ENCODE measurements around the gene ZSCAN32. TPM values are rescaled to one million over a fixed set of nuclear protein-coding genes. Genes with fewer than 3 reads are reported as not detected.

ZSCAN32 gene
- total RNA-seq, 1 experiment from 2014 or later = 20.0 TPM

- Histone ChIP-seq H3K27me3 (ENCODE audit: insufficient read depth, low read length) (no peaks in the 10 kb centered on the region), H3K79me2 (ENCODE audit: insufficient read depth, low read length) (peaks cover 36% of the 10 kb centered on the region), H3K4me2 (ENCODE audit: low read length) (no peak overlapping the region), H3K9me3 (ENCODE audit: control insufficient read depth in 1 of 2, insufficient read depth in 1 of 2, low read depth in 1 of 2, low read length in 2 of 2) (peaks cover 14 to 20% of the 10 kb centered on the region in 2 experiments; a peak in 3 of 4 replicates), H3K36me3 (ENCODE audit: control insufficient read depth in 1 of 2, insufficient read depth in 2 of 2, low read length in 2 of 2) (peaks cover 27 to 51% of the 10 kb centered on the region in 2 experiments), H4K20me1 (ENCODE audit: insufficient read depth) (no peaks in the 10 kb centered on the region), H3K4me1 (ENCODE audit: control insufficient read depth in 1 of 2, insufficient read depth in 2 of 2, low read length in 2 of 2) (no peaks in the 10 kb centered on the region), H3K4me3 (replicated peaks in 1 of 2; ENCODE audit: low read depth in 1 of 2, low read length in 2 of 2) (no peak overlapping the region), H3K9me2 (ENCODE audit: insufficient read depth) (no peaks in the 10 kb centered on the region), H3K9ac (ENCODE audit: low read length) (no peak overlapping the region), H2AFZ (ENCODE audit: low read depth, low read length, poor library complexity, severe bottlenecking) (no peak overlapping the region), H3K27ac (ENCODE audit: low read depth, low read length) (no peak overlapping the region)
- POLR2A ChIA-PET = no interaction called here
- no peak for DNase-seq (ENCODE audit: low read depth, low spot score)
- no TSS peak for BruUV-seq (replicated peaks)
- RAD21 ChIA-PET (ENCODE audit: low non-redundant PET in 1 of 2, low total read pairs in 2 of 2, uncharacterized antibody in 2 of 2, unreplicated experiment in 2 of 2) = no interaction called here
- CTCF ChIA-PET = no interaction called here
- no peak for TF ChIP-seq SIN3A (IDR thresholded peaks at IDR 0.05; ENCODE audit: low read depth)
- no peak for TF ChIP-seq CTCF (IDR thresholded peaks at IDR 0.05 in 2 of 3, conservative IDR thresholded peaks at IDR 0.05 in 1 of 3; ENCODE audit: borderline replicate concordance in 1 of 3, insufficient read depth in 1 of 3, low read depth in 2 of 3, low read length in 2 of 3)
- no peak for TF ChIP-seq FOSL1 (IDR thresholded peaks at IDR 0.05; ENCODE audit: low read depth)
- no peak for TF ChIP-seq SRF (IDR thresholded peaks at IDR 0.05; ENCODE audit: low read depth)
- TF ChIP-seq ZBTB33 (IDR thresholded peaks at IDR 0.05; ENCODE audit: extremely low read depth, insufficient replicate concordance, low read length) = no peak
- ATAC-seq = no peak
- intact Hi-C loops (cut with micrococcal nuclease) = no loop called here
These were observed 12.5 kb downstream of the ZSCAN32 start for GRCh38 chr16:3388325-3388724.

Measured in HCT116 (cell line).